GM19455 (cell line): ENCODE results near the gene CPB2.

ENCODE experiments used
- ATAC-seq: cut with Tn5 transposase; IDR thresholded peaks from one replicate; pipeline ENCODE4 v1.9.1; 2021; ENCODE audit not compliant: unreplicated experiment

Gene CPB2

GRCh38 chr13:46100191-46100815, 4.5 kb downstream of the CPB2 start:
- ATAC-seq, result no peak

DNA sequence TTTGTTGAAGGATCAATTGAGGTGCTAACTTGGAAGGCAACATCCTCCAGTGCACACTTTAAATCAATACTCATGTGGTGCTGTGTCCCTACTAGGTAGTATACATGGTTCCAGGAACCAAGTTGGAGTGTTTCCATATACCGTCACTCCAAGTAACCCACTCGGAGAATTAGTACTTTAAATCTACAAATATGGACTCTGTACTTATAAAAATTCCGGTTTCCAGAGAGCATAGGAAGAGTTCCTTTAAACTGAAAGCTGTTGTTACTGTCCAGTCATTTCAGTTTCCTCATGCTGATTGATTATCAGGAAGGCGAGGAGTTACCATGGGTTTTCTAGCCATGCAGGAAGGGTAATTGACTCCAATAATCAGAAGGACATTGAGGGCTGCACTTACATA, 7.2 kb downstream of the CPB2 start:
- no peak for ATAC-seq

DNA sequence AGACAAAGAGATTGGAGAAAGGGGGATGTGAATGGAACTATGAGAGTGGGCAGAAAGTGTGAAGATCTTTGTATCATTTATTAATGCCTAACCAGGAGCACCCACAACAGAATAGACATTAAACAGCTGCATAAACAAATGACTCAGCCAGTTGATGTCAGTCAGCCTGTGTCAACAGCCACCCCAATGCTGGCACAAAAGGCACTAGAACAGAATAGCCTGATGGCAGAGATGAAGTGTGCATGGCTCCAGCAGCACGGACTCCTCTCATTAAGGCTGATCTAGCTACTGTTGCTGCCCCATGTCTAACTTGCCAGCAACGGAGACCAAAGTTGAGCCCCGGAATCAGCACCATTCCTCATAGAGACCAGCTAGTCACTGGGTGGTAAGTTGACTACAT, 7.8 kb downstream of the CPB2 start:
- no peak for ATAC-seq

GRCh38 chr13:46094478-46094877, 10.4 kb downstream of the CPB2 start:
- ATAC-seq, result no peak

- no peak for ATAC-seq
These were observed 15.8 kb downstream of the CPB2 start for GRCh38 chr13:46088821-46089562.

- ATAC-seq, result no peak
These were observed 17.4 kb downstream of the CPB2 start for GRCh38 chr13:46087481-46087880.

- no peak for ATAC-seq
These were observed 17.8 kb downstream of the CPB2 start for GRCh38 chr13:46086985-46087384.

DNA sequence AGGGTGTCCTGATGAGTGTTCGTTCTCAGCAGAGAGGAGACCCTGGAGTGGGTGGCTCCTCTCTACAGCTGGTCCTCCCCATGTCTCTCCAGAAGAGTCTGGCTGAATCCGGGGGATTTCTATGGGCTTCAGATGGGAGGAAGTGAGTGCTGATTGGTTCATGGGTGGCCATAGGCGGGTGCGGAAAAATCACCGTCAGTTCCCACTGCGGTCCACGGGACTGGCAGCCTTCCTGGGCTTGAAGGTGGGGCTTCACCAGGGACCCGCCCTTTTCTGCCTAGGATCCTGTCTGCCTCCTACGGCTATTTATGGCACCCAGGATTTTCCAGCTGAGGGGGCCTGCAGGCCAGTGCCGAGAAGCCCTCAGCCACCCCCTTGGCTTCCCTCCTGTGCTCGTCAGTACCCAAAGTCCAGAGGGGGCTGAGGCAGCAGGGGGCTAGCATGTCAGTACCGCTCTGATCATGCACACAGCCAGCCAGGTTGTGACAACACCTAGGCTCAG, 18.4 kb downstream of the CPB2 start:
- ATAC-seq, result no peak

DNA sequence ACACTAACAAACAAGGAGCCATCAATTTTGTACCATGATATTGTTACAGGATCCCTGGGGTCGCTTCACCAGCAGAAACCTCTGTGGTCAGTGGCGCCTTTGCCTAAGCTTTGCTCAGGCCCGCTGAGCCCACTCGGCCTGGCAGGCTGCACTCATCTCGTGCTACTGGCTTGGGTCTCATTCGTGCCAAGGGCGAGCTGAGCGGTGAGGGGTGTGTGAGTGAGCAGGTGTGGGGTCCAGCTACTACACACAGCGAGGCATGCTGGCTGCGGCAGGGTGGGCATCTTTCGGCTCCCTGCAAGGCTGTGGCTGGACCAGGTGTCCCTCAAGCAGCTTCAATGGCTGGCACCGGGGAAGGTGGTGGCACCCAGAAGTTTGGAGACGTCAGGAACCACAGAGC, 19.1 kb downstream of the CPB2 start:
- no peak for ATAC-seq

GRCh38 chr13:46082324-46082723, 22.5 kb downstream of the CPB2 start:
- ATAC-seq, result no peak

DNA sequence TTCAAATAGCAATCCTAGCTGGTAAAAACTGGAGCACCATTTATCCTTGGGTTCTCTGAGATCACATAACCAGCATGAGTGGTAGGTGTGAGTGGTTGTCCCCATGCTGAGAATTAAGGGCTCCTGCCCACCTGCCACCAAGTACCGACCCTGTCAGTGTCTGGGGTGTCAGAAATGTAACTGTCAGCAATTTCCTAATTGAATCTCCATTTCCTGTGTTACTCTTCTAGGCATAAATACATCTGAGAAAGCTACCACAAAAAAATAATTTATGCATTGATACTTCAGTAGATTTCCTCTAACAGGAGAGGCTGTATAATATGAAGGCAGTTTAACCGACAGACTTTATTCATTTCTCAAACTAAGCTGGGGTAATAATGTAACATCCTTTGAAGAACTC, 25.1 kb downstream of the CPB2 start:
- ATAC-seq, result no peak

DNA sequence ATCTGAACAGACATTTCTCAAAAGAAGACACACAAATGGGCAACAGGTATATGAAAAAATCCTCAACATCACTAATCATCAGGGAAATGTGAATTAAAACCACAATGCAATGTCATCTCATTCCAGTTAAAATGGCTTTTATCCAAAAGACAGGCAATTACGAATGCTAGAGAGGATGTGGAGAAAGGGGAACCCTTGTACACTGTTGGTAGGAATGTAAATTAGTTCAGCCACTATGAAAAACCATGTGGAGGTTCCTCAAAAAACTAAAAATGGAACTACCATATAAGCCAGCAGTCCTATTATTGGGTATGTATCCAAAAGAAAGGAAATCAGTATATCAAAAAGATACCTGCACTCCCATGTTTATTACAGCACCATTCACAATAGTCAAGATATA, 27.6 kb downstream of the CPB2 start:
- ATAC-seq, result no peak

DNA sequence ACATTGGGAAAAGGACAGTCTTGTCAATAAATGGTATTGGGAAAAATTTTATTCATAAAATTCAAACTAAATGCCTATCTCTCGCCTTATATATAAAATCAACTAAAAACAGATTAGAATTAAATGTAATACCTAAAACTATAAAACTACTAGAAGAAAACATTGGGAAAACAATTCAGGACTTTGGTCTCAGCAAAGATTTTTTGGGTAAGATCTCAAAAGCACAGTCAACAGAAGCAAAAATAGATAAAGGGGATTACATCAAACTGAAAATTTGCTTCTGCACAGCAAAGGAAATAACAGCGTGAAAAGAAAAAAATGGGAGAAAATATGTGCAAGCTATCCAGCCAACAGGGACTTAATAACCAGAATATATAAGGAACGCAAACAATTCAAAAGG, 28.0 kb downstream of the CPB2 start:
- ATAC-seq, result no peak

DNA sequence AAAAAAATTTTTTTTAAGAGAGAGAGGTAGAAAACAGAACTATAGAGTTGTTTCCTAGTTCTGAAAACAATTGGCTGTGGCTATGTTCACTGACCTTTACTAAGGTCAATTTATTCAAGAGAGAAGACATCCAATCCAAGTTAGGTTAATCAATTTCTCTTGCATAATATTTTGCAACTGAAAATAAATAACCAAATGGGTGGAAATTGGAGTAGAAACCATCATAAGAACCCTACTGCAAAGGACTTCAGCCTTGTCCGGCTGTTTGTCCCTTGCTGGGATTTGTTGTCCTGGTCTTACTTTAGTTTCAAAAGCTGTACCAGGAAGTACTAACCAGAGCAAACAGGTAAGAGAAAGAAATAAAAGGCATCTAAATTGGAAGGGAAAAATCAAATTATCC, 29.0 kb downstream of the CPB2 start:
- ATAC-seq, result no peak

GRCh38 chr13:46071590-46072249, 33.1 kb downstream of the CPB2 start:
- peak; percentile 94 for ATAC-seq

DNA sequence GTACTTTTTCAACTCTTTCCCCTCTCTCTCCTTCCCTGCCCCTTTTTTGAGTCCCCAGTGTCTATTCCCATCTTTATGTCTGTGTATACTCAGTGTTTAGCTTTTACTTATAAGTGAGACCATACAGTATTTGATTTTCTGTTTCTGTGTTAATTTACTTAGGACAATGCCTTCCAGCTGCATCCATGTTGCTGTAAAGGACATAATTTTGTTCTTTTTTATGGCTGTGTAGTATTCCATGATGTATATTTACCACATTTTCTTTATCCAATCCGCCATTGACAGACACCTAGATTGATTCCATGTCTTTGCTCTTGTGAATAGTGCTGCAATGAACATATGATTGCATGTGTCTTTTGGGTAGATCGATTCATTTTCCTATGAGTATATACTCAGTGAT, 41.5 kb downstream of the CPB2 start:
- ATAC-seq, result no peak

DNA sequence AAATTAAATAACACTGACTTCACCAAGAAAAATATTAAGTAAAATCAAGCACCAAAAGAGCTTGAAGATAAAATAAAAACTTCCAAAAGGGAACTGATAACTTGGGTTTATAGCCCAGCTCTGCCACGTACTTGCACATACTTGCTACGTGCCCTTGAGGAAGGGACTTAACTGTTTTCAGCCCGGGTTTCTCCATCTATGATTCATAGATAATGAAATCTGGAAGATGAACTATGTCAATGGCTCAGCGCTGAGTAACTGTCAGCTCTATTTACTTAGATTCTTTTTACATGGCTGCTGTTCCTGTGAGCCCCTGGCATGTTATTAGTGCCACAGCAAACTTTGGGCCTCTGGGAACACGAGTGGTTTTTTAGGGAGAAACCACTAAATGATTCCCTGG, 42.6 kb downstream of the CPB2 start:
- no peak for ATAC-seq

DNA sequence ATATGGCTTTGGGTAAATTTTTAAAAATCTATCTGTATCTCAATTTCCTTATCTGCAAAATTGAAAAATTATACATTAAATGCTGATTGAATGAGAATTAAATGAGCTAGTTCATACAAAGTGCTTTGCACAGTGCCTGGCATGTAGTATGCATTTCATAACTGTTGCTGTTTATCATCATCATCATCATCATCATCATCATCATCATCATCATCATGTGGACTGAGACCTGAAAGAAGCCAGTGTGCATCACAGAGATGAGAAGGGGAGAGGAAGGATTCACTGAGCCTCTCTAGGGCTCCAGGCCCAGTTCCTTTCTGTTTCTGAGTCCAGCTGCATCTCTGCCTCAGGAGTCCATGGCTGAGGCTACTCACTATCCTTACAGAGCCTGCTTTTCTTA, 45.4 kb downstream of the CPB2 start:
- ATAC-seq, result no peak

GRCh38 chr13:46058268-46058667, 46.6 kb downstream of the CPB2 start:
- ATAC-seq, result no peak

DNA sequence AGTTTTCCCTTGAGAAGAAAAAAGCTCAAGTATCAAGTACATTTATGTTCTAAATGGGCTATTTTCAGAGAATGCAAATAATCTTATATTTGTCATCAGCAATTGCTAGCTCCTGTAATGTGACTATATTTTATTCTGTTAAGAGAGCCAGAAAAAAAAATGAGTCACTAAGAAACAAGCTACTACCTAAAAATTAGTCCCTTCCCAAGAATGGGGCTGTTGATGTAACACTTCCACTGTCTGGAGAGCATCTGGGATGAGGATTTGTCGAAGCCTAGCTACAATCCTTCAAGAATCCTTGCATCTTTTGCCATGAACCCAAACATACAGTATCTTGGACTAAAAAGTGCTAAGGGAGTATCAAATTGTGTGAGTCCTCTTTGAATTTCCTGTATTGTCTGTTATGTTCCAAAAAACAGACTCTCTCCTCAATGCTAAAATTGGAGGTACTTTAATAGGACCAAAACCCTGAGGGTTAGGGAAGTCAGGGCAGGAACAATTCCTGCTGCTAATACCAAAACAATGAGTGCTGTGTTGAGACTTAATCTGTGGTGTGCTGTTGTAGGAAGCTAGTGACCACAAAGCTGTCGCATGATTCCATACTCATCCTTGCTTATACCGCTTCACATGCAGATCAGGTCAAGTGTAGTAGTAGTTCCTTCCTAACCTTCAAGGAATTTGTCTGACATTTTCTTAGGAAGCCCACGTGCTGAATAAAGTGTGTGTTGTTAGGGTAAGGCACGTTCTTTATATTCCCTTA, 47.4 kb downstream of the CPB2 start:
- ATAC-seq, result no peak
